PC-3 (cell line): ENCODE data around the gene TOR2A. TPM values are rescaled to one million over a fixed set of nuclear protein-coding genes. Genes with fewer than 3 reads are reported as not detected.

ENCODE experiments used
- ATAC-seq: fragments of 200-7000 bp; cut with Tn5 transposase; 2 replicates; pipeline ENCODE4 v1.9.1; 2020; ENCODE audit warnings: mild to moderate bottlenecking, moderate library complexity
- BruUV-seq: library from RNA; stranded (reverse); fragments of 400-500 nt; replicated peaks from 2 replicates; lab custom pipeline; 2021; lab: Mats Ljungman, UMichigan
- CTCF ChIA-PET: fragments of 300-600 bp; sonication (Branson Sonifier 250); formaldehyde crosslinking; loops from one replicate; lab custom pipeline; 2022; ENCODE audit warnings: antibody characterized with exemption; lab: Charles Lee
- POLR2A ChIA-PET: fragments of 300-600 bp; sonication (Branson Sonifier 250); formaldehyde crosslinking; loops from one replicate; lab custom pipeline; 2022; ENCODE audit warnings: antibody characterized with exemption; ENCODE audit not compliant: unreplicated experiment; lab: Charles Lee
- DNase-seq: peaks from one replicate; pipeline ENCODE4 v3.0.0-alpha.2; 2015
- H2AFZ ChIP-seq: fragments of 300-600 bp; sonication (generic); 2 replicates; pipeline ENCODE4 v1.6.0; 2016; ENCODE audit warnings: antibody characterized with exemption, low read length
- H3F3A ChIP-seq: fragments of 300-600 bp; sonication (generic); one replicate; pipeline ENCODE4 v1.6.0; 2017; ENCODE audit warnings: antibody characterized with exemption, low read length, control low read depth, mild to moderate bottlenecking; ENCODE audit not compliant: unreplicated experiment
- H3K27ac ChIP-seq: fragments of 300-600 bp; sonication (generic); 2 replicates; pipeline ENCODE4 v1.5.1; 2016; ENCODE audit warnings: mild to moderate bottlenecking, low read length
- H3K27me3 ChIP-seq: fragments of 300-600 bp; sonication (generic); 2 replicates; pipeline ENCODE4 v1.6.1; 2016; ENCODE audit warnings: low read length, mixed read lengths
- H3K36me3 ChIP-seq: fragments of 300-600 bp; sonication (generic); 2 replicates; pipeline ENCODE4 v1.6.1; 2016; ENCODE audit warnings: low read depth, mixed run types, low read length, mixed read lengths
- H3K4me1 ChIP-seq: fragments of 300-600 bp; sonication (generic); 2 replicates; pipeline ENCODE4 v1.5.1; 2016; ENCODE audit warnings: low read length; ENCODE audit not compliant: insufficient read depth
- H3K4me2 ChIP-seq: fragments of 300-600 bp; sonication (generic); 2 replicates; pipeline ENCODE4 v1.6.0; 2016; ENCODE audit warnings: low read length
- H3K4me3 ChIP-seq: fragments of 300-600 bp; sonication (generic); 2 replicates; pipeline ENCODE4 v1.5.1; 2016; ENCODE audit warnings: mild to moderate bottlenecking, low read length, mixed read lengths
- H3K79me2 ChIP-seq: fragments of 300-600 bp; sonication (generic); 2 replicates; pipeline ENCODE4 v1.6.1; 2017; ENCODE audit warnings: low read length, mixed read lengths
- H3K9ac ChIP-seq: fragments of 300-600 bp; sonication (generic); 2 replicates; pipeline ENCODE4 v1.6.0; 2016; ENCODE audit warnings: mild to moderate bottlenecking, low read length
- H3K9me2 ChIP-seq: fragments of 300-600 bp; sonication (generic); replicated peaks from 2 replicates; pipeline ENCODE4 v1.6.1; 2016; ENCODE audit warnings: mixed run types, low read length, mixed read lengths
- H3K9me3 ChIP-seq: fragments of 300-600 bp; sonication (generic); 2 replicates; pipeline ENCODE4 v1.6.1; 2016; ENCODE audit warnings: low read length, mixed read lengths
- H4K20me1 ChIP-seq: fragments of 300-600 bp; sonication (generic); 2 replicates; pipeline ENCODE4 v1.6.1; 2016; ENCODE audit warnings: low read length, mixed read lengths
- CTCF ChIP-seq: fragments of 300-600 bp; sonication (generic); conservative IDR thresholded peaks from 2 replicates; pipeline ENCODE4 v1.5.1; 2017; ENCODE audit warnings: antibody characterized with exemption, low read depth, mild to moderate bottlenecking, low read length
- EZH2 ChIP-seq: fragments of 300-600 bp; sonication (generic); IDR thresholded peaks from one replicate; pipeline ENCODE4 v1.6.1; 2017; ENCODE audit warnings: antibody characterized with exemption, mild to moderate bottlenecking, low read length; ENCODE audit not compliant: unreplicated experiment
- EZH2phosphoT487 ChIP-seq: fragments of 300-600 bp; sonication (generic); IDR thresholded peaks from 2 replicates; pipeline ENCODE4 v1.6.1; 2018; ENCODE audit warnings: mild to moderate bottlenecking, antibody characterized with exemption, low read length, borderline replicate concordance
- intact Hi-C: fragments of 100-400 bp; cut with micrococcal nuclease; formaldehyde crosslinking; loops from 2 replicates; pipeline ENCODE4 v1.9.0; 2023
- total RNA-seq: library from RNA; depleted of rRNA; stranded (reverse); fragments of >200 nt; gene quantifications from 2 replicates; pipeline ENCODE4 v1.2.3, GENCODE V29; 2014

The TOR2A gene
- total RNA-seq, 1 experiment from 2014 or later = 14.1 TPM

DNA sequence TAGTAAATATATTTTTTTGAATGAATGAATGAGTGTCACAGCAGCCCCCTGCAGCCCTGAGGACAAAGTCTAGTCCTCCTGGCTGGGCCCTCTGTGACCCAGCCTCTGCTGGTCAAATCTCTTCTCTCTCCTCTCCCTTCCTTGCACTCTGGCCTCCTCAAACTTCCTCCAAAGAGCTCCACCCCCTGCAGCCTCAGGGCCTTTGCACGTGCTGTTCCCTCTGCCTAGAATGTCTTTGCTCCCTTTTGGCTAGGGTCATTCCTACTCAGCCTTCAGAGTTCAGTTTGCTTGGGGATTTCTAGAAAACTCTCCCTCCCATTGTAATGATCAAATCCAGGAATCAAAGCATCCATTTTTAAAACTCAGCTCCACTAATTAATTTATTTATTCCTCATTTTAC is 30.3 kb upstream of the TOR2A start:
- Histone ChIP-seq H2AFZ (no peak overlapping the region), H3K27ac (no peak overlapping the region), H3K9me2 (no peaks in the 10 kb centered on the region), H3K4me2 (no peak overlapping the region), H4K20me1 (no peaks in the 10 kb centered on the region), H3K9me3 (no peaks in the 10 kb centered on the region), H3K9ac (no peak overlapping the region), H3K4me1 (no peaks in the 10 kb centered on the region), H3F3A (no peaks in the 10 kb centered on the region), H3K27me3 (no peaks in the 10 kb centered on the region), H3K4me3 (no peak overlapping the region), H3K79me2 (no peaks in the 10 kb centered on the region), H3K36me3 (no peaks in the 10 kb centered on the region)
- ChIA-PET POLR2A (no interaction called here), CTCF (no interaction called here)
- no peak for ATAC-seq
- no TSS peak for BruUV-seq
- no peak for TF ChIP-seq CTCF
- intact Hi-C loops = no loop called here
- DNase-seq = no peak

DNA sequence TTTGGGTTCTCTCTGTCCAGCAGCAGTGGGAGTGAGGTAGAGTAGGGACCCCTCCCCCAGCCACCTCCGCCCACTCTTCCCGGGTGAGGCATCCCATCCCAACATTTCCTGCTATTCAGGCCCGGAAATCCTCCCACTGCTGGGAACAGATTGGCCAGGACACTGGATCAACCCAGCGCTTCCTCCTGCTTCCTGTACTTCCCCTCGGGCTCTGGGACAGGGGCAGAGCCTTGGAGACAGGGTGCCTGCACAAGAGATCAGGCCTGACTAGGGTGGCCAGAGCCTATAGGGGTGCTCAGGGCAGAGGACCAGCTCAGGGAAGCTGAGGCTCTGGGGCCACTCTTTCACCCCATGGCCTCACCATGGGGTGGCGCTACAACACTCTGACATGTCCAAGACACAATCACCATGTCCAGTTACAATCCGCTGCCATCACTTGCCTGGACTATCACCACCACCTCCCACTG is 28.9 kb upstream of the TOR2A start:
- Histone ChIP-seq H3K79me2 (no peaks in the 10 kb centered on the region), H4K20me1 (no peaks in the 10 kb centered on the region), H3K4me3 (no peak overlapping the region), H3K9me3 (no peaks in the 10 kb centered on the region), H2AFZ (no peak overlapping the region), H3K9me2 (no peaks in the 10 kb centered on the region), H3K9ac (no peak overlapping the region), H3K4me1 (no peaks in the 10 kb centered on the region), H3K27ac (no peak overlapping the region), H3K27me3 (no peaks in the 10 kb centered on the region), H3K36me3 (no peaks in the 10 kb centered on the region), H3F3A (no peaks in the 10 kb centered on the region), H3K4me2 (no peak overlapping the region)
- no peak for ATAC-seq
- intact Hi-C loops = no loop called here
- no TSS peak for BruUV-seq
- TF ChIP-seq EZH2 (no peak), CTCF (peak; percentile 27; the same call in 1 of the 2 replicates)
- DNase-seq = no peak
- ChIA-PET POLR2A (no interaction called here), CTCF (interaction anchor here (0.6 kb wide), 1 partner anchor 327 kb away, joined by 3 read pairs; no protein-coding TSS in a partner anchor)

DNA sequence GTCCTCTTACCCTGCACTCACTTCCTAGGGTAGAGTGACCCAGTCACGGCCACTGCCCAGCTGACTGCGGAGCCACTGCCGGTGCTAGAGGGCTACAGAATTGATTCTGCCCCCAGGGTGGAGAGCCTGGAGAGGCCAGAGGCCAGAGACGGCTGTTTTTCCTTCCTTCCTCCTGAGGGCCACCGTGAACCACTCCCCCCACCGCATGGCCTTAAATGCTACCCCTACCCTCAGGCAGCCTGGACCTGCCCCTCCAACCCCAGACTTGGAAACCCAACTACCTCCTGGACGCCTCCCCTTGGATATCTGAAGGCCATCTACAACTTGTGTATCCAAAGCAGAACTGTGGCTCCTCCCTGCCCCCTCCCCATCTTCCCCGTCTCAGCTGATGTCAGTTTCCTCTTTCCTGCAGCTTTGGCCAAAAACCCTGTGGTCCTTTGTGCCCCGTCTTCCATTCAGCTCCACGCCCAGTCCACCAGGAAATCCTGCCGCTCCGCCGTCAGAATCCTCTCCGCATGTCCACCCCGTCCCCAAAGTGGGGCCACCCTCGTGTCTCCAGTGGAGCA is 27.1 kb upstream of the TOR2A start:
- Histone ChIP-seq H3K79me2 (no peaks in the 10 kb centered on the region), H3K4me2 (no peak overlapping the region), H4K20me1 (no peaks in the 10 kb centered on the region), H3K27me3 (no peaks in the 10 kb centered on the region), H3K36me3 (no peaks in the 10 kb centered on the region), H3F3A (no peaks in the 10 kb centered on the region), H3K4me3 (no peak overlapping the region), H3K9ac (no peak overlapping the region), H2AFZ (no peak overlapping the region), H3K9me2 (no peaks in the 10 kb centered on the region), H3K9me3 (no peaks in the 10 kb centered on the region), H3K27ac (no peak overlapping the region), H3K4me1 (no peaks in the 10 kb centered on the region)
- DNase-seq (no peak), ATAC-seq (no peak)
- POLR2A ChIA-PET = no interaction called here
- no TSS peak for BruUV-seq
- TF ChIP-seq EZH2phosphoT487 (no peak), EZH2 (no peak), CTCF (no peak)
- CTCF ChIA-PET = no interaction called here
- intact Hi-C loops = no loop called here
